Kidney (tissue), 14 donors: Measurements from ENCODE around the gene SNTB2. TPM values are rescaled to one million over a fixed set of nuclear protein-coding genes. Genes with fewer than 3 reads are reported as not detected.

ENCODE experiments used
- DNase-seq, 5 donors: peaks; one replicate each; pipeline ENCODE4 v3.0.0-alpha.2; 2013 to 2020
- FAIRE-seq: peaks from 2 replicates; lab custom pipeline; 2012; peaks lifted over from hg19 to GRCh38; lab: Jason Lieb, UNC
- H3K27ac ChIP-seq, 2 donors: one replicate each; pipeline ENCODE4 v1.7.0; 2013; ENCODE audit warnings: low read depth in 2 of 2, low read length in 2 of 2, inconsistent platforms in 1 of 2
- H3K27me3 ChIP-seq: one replicate; pipeline ENCODE4 v1.7.1; 2013; ENCODE audit warnings: low read length, inconsistent platforms; ENCODE audit not compliant: control insufficient read depth, insufficient read depth
- H3K36me3 ChIP-seq, 3 donors: one replicate each; pipeline versions ENCODE4 v1.7.0 to v1.7.1; 2013; ENCODE audit warnings: low read length in 3 of 3, control low read depth in 1 of 3, inconsistent platforms in 1 of 3; ENCODE audit not compliant: insufficient read depth in 3 of 3, control insufficient read depth in 2 of 3
- H3K4me1 ChIP-seq, 3 donors: one replicate each; pipeline versions ENCODE4 v1.7.0 to v1.7.1; 2013; ENCODE audit warnings: low read length in 3 of 3, inconsistent platforms in 1 of 3, low read depth in 1 of 3; ENCODE audit not compliant: control insufficient read depth in 2 of 3, insufficient read depth in 2 of 3
- H3K4me3 ChIP-seq, 3 donors: one replicate each; pipeline versions ENCODE4 v1.7.0 to v1.8.1; 2013; ENCODE audit warnings: low read length in 3 of 3, control low read depth in 1 of 3, inconsistent platforms in 1 of 3
- H3K9ac ChIP-seq, 3 donors: one replicate each; pipeline versions ENCODE4 v1.7.0 to v1.7.1; 2013; ENCODE audit warnings: low read length in 3 of 3, control low read depth in 1 of 3, inconsistent platforms in 1 of 3
- H3K9me3 ChIP-seq, 3 donors: one replicate each; pipeline versions ENCODE4 v1.7.0 to v1.7.1; 2013; ENCODE audit warnings: low read length in 3 of 3, control low read depth in 1 of 3, inconsistent platforms in 1 of 3; ENCODE audit not compliant: control insufficient read depth in 2 of 3, insufficient read depth in 1 of 3
- CTCF ChIP-seq: IDR thresholded peaks from 3 replicates; pipeline ENCODE4 v1.5.1; 2012; ENCODE audit warnings: mild to moderate bottlenecking, moderate library complexity, borderline replicate concordance; ENCODE audit not compliant: insufficient read depth; ENCODE audit errors: extremely low read depth
- intact Hi-C: fragments of 100-400 bp; cut with DNase I; formaldehyde crosslinking; loops from one replicate; pipeline ENCODE4 v1.11.1; 2022
- polyA plus RNA-seq: library from polyadenylated mRNA; stranded (reverse); fragments of 350-450 nt; fragmentation: Illumina TruSeq; extraction: RNeasy Lipid Tissue Mini Kit (QIAGEN cat#74804); gene quantifications from one replicate; pipeline ENCODE4 v1.2.3, GENCODE V29; 2014; ENCODE audit warnings: low read depth, low replicate concordance; ENCODE audit not compliant: insufficient read depth
- total RNA-seq: library from RNA; stranded (reverse); fragmentation: NEBNext Ultra II Directional; extraction: Animal tissue kit (Norgen Biotek cat#: 25700); gene quantifications from one replicate; pipeline ENCODE4 v1.2.1, GENCODE V29; 2021
- donor health status: control.
- donor health status: control.
- donor health status: control.
- donor health status: control.
- donor health status: control.
- donor health status: DM: yes; HTN: yes; CAD: no.
- donor health status: Normal renal cell carcinoma (clear cell type).

The SNTB2 gene
- total and polyA plus RNA-seq, 2 donors from 2014 or later = 4.8 to 45.1 TPM

GRCh38 chr16:69326172-69326873, 139.4 kb downstream of the SNTB2 start:
- DNase-seq = peak in 1 of 5 donors; percentile 63
- no peak for TF ChIP-seq CTCF
- FAIRE-seq = no peak
- H3K4me1 ChIP-seq = peaks cover 0 to 45% (median 36%) of the 10 kb centered on the region in 3 donors
- peak overlapping the region in 2 of 3 donors; percentile 16 to 43 for H3K4me3 ChIP-seq
- H3K9me3 ChIP-seq = no peaks in the 10 kb centered on the region
- peak overlapping the region; percentile 77 to 86 for H3K27ac ChIP-seq
- intact Hi-C loops = no loop called here
- no peaks in the 10 kb centered on the region for H3K27me3 ChIP-seq
- peak overlapping the region in 1 of 3 donors; percentile 47 for H3K9ac ChIP-seq
- H3K36me3 ChIP-seq = peaks cover 8 to 31% (median 22%) of the 10 kb centered on the region in 3 donors

GRCh38 chr16:69327585-69328310, 140.8 kb downstream of the SNTB2 start:
- peak in 1 of 5 donors; percentile 18 for DNase-seq
- TF ChIP-seq CTCF = no peak
- intact Hi-C loops = no loop called here
- H3K9ac ChIP-seq = no peak overlapping the region
- H3K36me3 ChIP-seq = peaks cover 8 to 26% (median 15%) of the 10 kb centered on the region in 3 donors
- peaks cover 0 to 41% (median 36%) of the 10 kb centered on the region in 3 donors for H3K4me1 ChIP-seq
- no peaks in the 10 kb centered on the region for H3K27me3 ChIP-seq
- peak overlapping the region in 2 of 3 donors; percentile 80 to 84 for H3K4me3 ChIP-seq
- FAIRE-seq = no peak
- H3K27ac ChIP-seq = peak overlapping the region; percentile 41 to 77
- H3K9me3 ChIP-seq = no peaks in the 10 kb centered on the region

- DNase-seq (peak in 1 of 5 donors; percentile 41), FAIRE-seq (no peak)
- Histone ChIP-seq H3K9ac (peak overlapping the region in 2 of 3 donors; percentile 1 to 68), H3K36me3 (peaks cover 7 to 28% (median 17%) of the 10 kb centered on the region in 3 donors), H3K27ac (peak overlapping the region; percentile 51 to 71), H3K4me1 (peaks cover 0 to 40% (median 30%) of the 10 kb centered on the region in 3 donors), H3K27me3 (no peaks in the 10 kb centered on the region), H3K9me3 (no peaks in the 10 kb centered on the region), H3K4me3 (peak overlapping the region; percentile 57 to 84 (median 80))
- TF ChIP-seq CTCF = no peak
- intact Hi-C loops = no loop called here
Measured at GRCh38 chr16:69328854-69329316, 141.9 kb downstream of the SNTB2 start.
